Activated CD8-positive, alpha-beta T cell treated with anti-CD3 and anti-CD28 coated beads for 36 hours (primary cell): ENCODE results near the gene MIA2. TPM values are rescaled to one million over a fixed set of nuclear protein-coding genes. Genes with fewer than 3 reads are reported as not detected.
"Not testable (repeated sequence)": the region's sequence is repeated elsewhere in the genome, so short reads cannot be mapped to it uniquely, and the experiment has no call there.

Experiments
- ATAC-seq: fragments of 200-7000 bp; cut with Tn5 transposase; one replicate; pipeline ENCODE4 v1.10.0; 2021; ENCODE audit warnings: mild to moderate bottlenecking, moderate library complexity
- CTCF ChIA-PET: fragments of 350-600 bp; sonication (Branson Sonifier 250); formaldehyde crosslinking; loops from one replicate; lab custom pipeline; 2021; ENCODE audit warnings: antibody characterized with exemption; lab: Charles Lee
- POLR2A ChIA-PET: fragments of 350-600 bp; sonication (Branson Sonifier 250); formaldehyde crosslinking; loops from one replicate; lab custom pipeline; 2021; ENCODE audit warnings: antibody characterized with exemption; lab: Charles Lee
- DNase-seq: peaks from one replicate; pipeline ENCODE4 v3.0.0-alpha.2; 2020
- H3K27ac Mint-ChIP-seq: one replicate; pipeline ENCODE4 v1.8.0; 2021; ENCODE audit warnings: mild to moderate bottlenecking, mixed read lengths
- H3K27me3 Mint-ChIP-seq: one replicate; pipeline ENCODE4 v1.8.0; 2021; ENCODE audit warnings: mixed read lengths
- H3K36me3 Mint-ChIP-seq: one replicate; pipeline ENCODE4 v1.8.0; 2021; ENCODE audit warnings: low read depth, mixed read lengths
- H3K4me1 Mint-ChIP-seq: one replicate; pipeline ENCODE4 v1.8.0; 2021; ENCODE audit warnings: low read depth, mixed read lengths
- H3K4me3 Mint-ChIP-seq: one replicate; pipeline ENCODE4 v1.8.0; 2021; ENCODE audit warnings: mild to moderate bottlenecking, moderate library complexity, mixed read lengths
- H3K9me3 Mint-ChIP-seq: one replicate; pipeline ENCODE4 v1.8.0; 2021; ENCODE audit warnings: mixed read lengths
- intact Hi-C: fragments of 100-400 bp; cut with micrococcal nuclease; formaldehyde crosslinking; loops from one replicate; pipeline ENCODE4 v1.10.0; 2022
- total RNA-seq, 2 experiments: library from RNA; stranded (reverse); gene quantifications; one replicate each; pipeline ENCODE4 v1.2.3, GENCODE V29; 2021
- TF ChIP-seq, protein P1 (sequence below): fragments of 200-600 bp; IDR thresholded peaks from one replicate; pipeline ENCODE4 v1.8.0; 2022; ENCODE audit warnings: antibody characterized with exemption, mild to moderate bottlenecking

Gene MIA2
- total RNA-seq, 2 experiments from 2014 or later: 17.6 to 18.3 TPM

GRCh38 chr14:39212693-39213092 is 21.0 kb upstream of the MIA2 start:
- DNase-seq: no peak
- peaks cover 10% of the 10 kb centered on the region for H3K4me1 Mint-ChIP-seq
- H3K4me3 Mint-ChIP-seq: no peak overlapping the region
- intact Hi-C loops: no loop called here
- TF ChIP-seq, protein P1, sequence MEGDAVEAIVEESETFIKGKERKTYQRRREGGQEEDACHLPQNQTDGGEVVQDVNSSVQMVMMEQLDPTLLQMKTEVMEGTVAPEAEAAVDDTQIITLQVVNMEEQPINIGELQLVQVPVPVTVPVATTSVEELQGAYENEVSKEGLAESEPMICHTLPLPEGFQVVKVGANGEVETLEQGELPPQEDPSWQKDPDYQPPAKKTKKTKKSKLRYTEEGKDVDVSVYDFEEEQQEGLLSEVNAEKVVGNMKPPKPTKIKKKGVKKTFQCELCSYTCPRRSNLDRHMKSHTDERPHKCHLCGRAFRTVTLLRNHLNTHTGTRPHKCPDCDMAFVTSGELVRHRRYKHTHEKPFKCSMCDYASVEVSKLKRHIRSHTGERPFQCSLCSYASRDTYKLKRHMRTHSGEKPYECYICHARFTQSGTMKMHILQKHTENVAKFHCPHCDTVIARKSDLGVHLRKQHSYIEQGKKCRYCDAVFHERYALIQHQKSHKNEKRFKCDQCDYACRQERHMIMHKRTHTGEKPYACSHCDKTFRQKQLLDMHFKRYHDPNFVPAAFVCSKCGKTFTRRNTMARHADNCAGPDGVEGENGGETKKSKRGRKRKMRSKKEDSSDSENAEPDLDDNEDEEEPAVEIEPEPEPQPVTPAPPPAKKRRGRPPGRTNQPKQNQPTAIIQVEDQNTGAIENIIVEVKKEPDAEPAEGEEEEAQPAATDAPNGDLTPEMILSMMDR: no peak
- no peak overlapping the region for H3K27ac Mint-ChIP-seq
- H3K9me3 Mint-ChIP-seq: no peaks in the 10 kb centered on the region
- ATAC-seq: no peak
- CTCF ChIA-PET: no interaction called here
- no peaks in the 10 kb centered on the region for H3K36me3 Mint-ChIP-seq
- H3K27me3 Mint-ChIP-seq: no peaks in the 10 kb centered on the region
- POLR2A ChIA-PET: no interaction called here

GRCh38 chr14:39217214-39217879 is 16.4 kb upstream of the MIA2 start:
- no peak overlapping the region for H3K4me3 Mint-ChIP-seq
- ATAC-seq (no peak), DNase-seq (no peak)
- H3K4me1 Mint-ChIP-seq: peaks cover 18% of the 10 kb centered on the region
- peaks cover 3% of the 10 kb centered on the region for H3K9me3 Mint-ChIP-seq
- CTCF ChIA-PET: no interaction called here
- intact Hi-C loops: no loop called here
- TF ChIP-seq, protein P1: no peak
- no peaks in the 10 kb centered on the region for H3K36me3 Mint-ChIP-seq
- H3K27ac Mint-ChIP-seq: no peak overlapping the region
- no peaks in the 10 kb centered on the region for H3K27me3 Mint-ChIP-seq
- POLR2A ChIA-PET: interaction anchor here (1.1 kb wide), 1 partner anchor 30 kb away, joined by 3 read pairs; no protein-coding TSS in a partner anchor

GRCh38 chr14:39218171-39218769 is 15.4 kb upstream of the MIA2 start:
- H3K4me1 Mint-ChIP-seq: peaks cover 18% of the 10 kb centered on the region
- POLR2A ChIA-PET: interaction anchor here (0.6 kb wide), 1 partner anchor 51 kb away, joined by 3 read pairs; no protein-coding TSS in a partner anchor
- DNase-seq (no peak), ATAC-seq (no peak)
- H3K9me3 Mint-ChIP-seq: peaks cover 3% of the 10 kb centered on the region
- intact Hi-C loops: no loop called here
- H3K4me3 Mint-ChIP-seq: no peak overlapping the region
- H3K36me3 Mint-ChIP-seq: no peaks in the 10 kb centered on the region
- H3K27me3 Mint-ChIP-seq: no peaks in the 10 kb centered on the region
- CTCF ChIA-PET: no interaction called here
- TF ChIP-seq, protein P1: no peak
- H3K27ac Mint-ChIP-seq: no peak overlapping the region

DNA sequence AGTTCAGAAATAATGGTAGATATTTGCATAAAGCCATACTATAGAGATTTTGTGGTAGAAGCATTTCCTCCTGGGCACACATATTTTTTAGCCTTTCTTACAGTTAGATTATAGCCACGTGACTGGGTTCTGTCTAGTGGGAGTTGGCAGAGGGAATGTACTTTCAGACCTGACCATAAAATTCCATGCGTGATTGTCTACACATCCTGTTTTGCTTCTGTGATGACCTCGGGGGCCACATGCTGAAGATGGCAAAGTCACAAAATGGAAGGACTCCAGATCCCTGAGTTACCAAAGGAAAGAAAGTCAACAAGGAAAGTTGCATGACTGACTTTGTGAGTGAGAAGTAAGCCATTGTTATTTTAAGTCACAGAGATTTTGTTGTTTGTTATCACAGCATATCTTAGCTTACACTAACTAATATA is 14.6 kb upstream of the MIA2 start:
- CTCF ChIA-PET: no interaction called here
- ATAC-seq: no peak
- Mint-ChIP-seq H3K4me1 (peaks cover 18% of the 10 kb centered on the region), H3K4me3 (no peak overlapping the region), H3K27me3 (no peaks in the 10 kb centered on the region), H3K27ac (no peak overlapping the region), H3K9me3 (peaks cover 3% of the 10 kb centered on the region), H3K36me3 (no peaks in the 10 kb centered on the region)
- TF ChIP-seq, protein P1: no peak
- intact Hi-C loops: no loop called here
- DNase-seq: no peak
- POLR2A ChIA-PET: no interaction called here

DNA sequence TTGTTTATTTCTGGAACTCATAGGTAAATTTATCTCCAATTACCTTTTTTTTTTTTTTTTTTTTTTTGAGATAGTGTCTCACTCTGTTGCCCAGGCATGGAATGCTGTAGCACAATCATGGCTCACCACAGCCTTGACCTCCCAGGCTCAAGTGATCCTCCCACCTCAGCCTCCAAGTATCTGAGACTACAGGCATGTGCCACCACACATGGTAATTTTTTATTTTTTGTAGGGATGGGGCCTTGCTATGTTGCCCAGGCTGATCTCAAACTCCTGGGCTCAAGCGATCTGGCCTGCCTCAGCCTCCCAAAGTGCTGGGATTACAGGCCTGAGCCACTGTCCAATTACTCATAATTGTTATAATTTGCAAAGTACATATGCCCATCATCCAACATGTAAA is 13.2 kb upstream of the MIA2 start:
- H3K27me3 Mint-ChIP-seq, H3K4me3 Mint-ChIP-seq, intact Hi-C loops, H3K36me3 Mint-ChIP-seq, H3K27ac Mint-ChIP-seq, H3K9me3 Mint-ChIP-seq, DNase-seq, ATAC-seq: not testable (repeated sequence)
- POLR2A ChIA-PET: interaction anchor here (1.3 kb wide), 1 partner anchor 9 kb away, joined by 5 read pairs; no protein-coding TSS in a partner anchor
- peaks cover 20% of the 10 kb centered on the region for H3K4me1 Mint-ChIP-seq
- CTCF ChIA-PET: interaction anchor here (1.9 kb wide), 1 partner anchor 11 kb away, joined by 6 read pairs; no protein-coding TSS in a partner anchor
